ENCODE data around the gene SDHAF1. TPM values are rescaled to one million over a fixed set of nuclear protein-coding genes. Genes with fewer than 3 reads are reported as not detected.

Gene SDHAF1
- total RNA-seq, 2 donors from 2014 or later = 12.9 to 14.1 TPM

DNA sequence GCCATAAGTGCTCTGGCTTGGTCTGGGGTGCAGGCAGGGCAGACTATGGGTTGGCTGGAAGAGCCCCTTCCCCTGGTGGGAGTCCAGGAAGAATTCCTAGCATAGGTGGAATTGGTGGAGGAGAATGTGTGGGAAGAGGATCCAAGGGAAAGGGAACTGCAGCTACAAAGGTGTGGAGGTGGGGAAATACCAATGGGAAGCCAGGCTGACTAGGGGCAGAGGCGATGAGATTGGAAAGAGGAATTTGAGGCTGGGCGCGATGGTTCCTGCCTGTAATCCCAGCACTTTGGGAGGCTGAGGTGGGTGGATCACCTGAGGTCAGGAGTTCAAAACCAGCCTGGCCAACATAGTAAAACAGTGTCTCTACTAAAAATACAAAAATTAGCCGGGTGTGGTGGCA, 4.8 kb upstream of the SDHAF1 start:
- Mint-ChIP-seq H3K36me3 (ENCODE audit: low read depth) (no peaks in the 10 kb centered on the region), H3K27ac (no peak overlapping the region), H3K9me3 (no peaks in the 10 kb centered on the region), H3K27me3 (ENCODE audit: insufficient read depth) (peaks cover 50% of the 10 kb centered on the region), H3K4me1 (peaks cover 3% of the 10 kb centered on the region), H3K4me3 (no peak overlapping the region)
- H3K4me1 ChIP-seq (ENCODE audit: control insufficient read depth, insufficient read depth, low read length) = no peaks in the 10 kb centered on the region
- no peak overlapping the region for H3K27ac ChIP-seq (ENCODE audit: low read depth, low read length)
- no peaks in the 10 kb centered on the region for H3K9me3 ChIP-seq (ENCODE audit: control insufficient read depth, low read length)
- H3K27me3 ChIP-seq (ENCODE audit: control insufficient read depth, insufficient read depth, low read length, poor library complexity, severe bottlenecking) = peaks cover 18% of the 10 kb centered on the region
- no peaks in the 10 kb centered on the region for H3K36me3 ChIP-seq (ENCODE audit: control insufficient read depth, insufficient read depth, low read length)
- no peak overlapping the region for H3K9ac ChIP-seq (ENCODE audit: extremely low read depth, low read length, poor library complexity, severe bottlenecking)
- DNase-seq = no peak
- no peak overlapping the region for H3K4me3 ChIP-seq (ENCODE audit: low read length)
- WGBS, 2 experiments (ENCODE audit: insufficient coverage in 1 of 2, insufficient read length in 1 of 2) = 84 to 85% methylated on average over 3 to 4 of the region's 4 CpGs
- TF ChIP-seq CTCF (conservative IDR thresholded peaks at IDR 0.05) = no peak

GRCh38 chr19:35990771-35991730, 3.9 kb upstream of the SDHAF1 start:
- H3K9ac ChIP-seq (ENCODE audit: extremely low read depth, low read length, poor library complexity, severe bottlenecking) = no peak overlapping the region

More at GRCh38 chr19:35990771-35991730, 3.9 kb upstream of the SDHAF1 start:
- Histone ChIP-seq H3K9me3 (ENCODE audit: control insufficient read depth, low read length) (no peaks in the 10 kb centered on the region), H3K27ac (ENCODE audit: low read depth, low read length) (no peak overlapping the region), H3K27me3 (ENCODE audit: control insufficient read depth, insufficient read depth, low read length, poor library complexity, severe bottlenecking) (peaks cover 9% of the 10 kb centered on the region), H3K36me3 (ENCODE audit: control insufficient read depth, insufficient read depth, low read length) (no peaks in the 10 kb centered on the region), H3K4me3 (ENCODE audit: low read length) (no peak overlapping the region), H3K4me1 (ENCODE audit: control insufficient read depth, insufficient read depth, low read length) (peaks cover 4% of the 10 kb centered on the region)
- peaks cover 7% of the 10 kb centered on the region for H3K4me1 Mint-ChIP-seq
- H3K4me3 Mint-ChIP-seq = no peak overlapping the region
- H3K27me3 Mint-ChIP-seq (ENCODE audit: insufficient read depth) = peaks cover 41% of the 10 kb centered on the region
- H3K9me3 Mint-ChIP-seq = no peaks in the 10 kb centered on the region
- H3K27ac Mint-ChIP-seq = no peak overlapping the region
- 87 to 90% methylated on average over 7 to 10 of the region's 10 CpGs for WGBS, 2 experiments (ENCODE audit: insufficient coverage in 1 of 2, insufficient read length in 1 of 2)
- no peak for TF ChIP-seq CTCF (conservative IDR thresholded peaks at IDR 0.05)
- no peaks in the 10 kb centered on the region for H3K36me3 Mint-ChIP-seq (ENCODE audit: low read depth)
- DNase-seq = no peak

All from endodermal cell (in vitro differentiated cells).